GM20000 (cell line): Measurements from ENCODE around the gene TSPEAR.
"Not testable (repeated sequence)": the region's sequence is repeated elsewhere in the genome, so short reads cannot be mapped to it uniquely, and the experiment has no call there.

Source experiments
- DNase-seq: peaks from one replicate; pipeline ENCODE4 v3.0.0; 2012; ENCODE audit warnings: low spot score
- TF ChIP-seq, protein P1 (sequence below): IDR thresholded peaks from 2 replicates; pipeline ENCODE4 v1.5.1; 2012; ENCODE audit warnings: mild to moderate bottlenecking, control low read depth; ENCODE audit errors: extremely low read depth, missing control alignments

TSPEAR gene

DNA sequence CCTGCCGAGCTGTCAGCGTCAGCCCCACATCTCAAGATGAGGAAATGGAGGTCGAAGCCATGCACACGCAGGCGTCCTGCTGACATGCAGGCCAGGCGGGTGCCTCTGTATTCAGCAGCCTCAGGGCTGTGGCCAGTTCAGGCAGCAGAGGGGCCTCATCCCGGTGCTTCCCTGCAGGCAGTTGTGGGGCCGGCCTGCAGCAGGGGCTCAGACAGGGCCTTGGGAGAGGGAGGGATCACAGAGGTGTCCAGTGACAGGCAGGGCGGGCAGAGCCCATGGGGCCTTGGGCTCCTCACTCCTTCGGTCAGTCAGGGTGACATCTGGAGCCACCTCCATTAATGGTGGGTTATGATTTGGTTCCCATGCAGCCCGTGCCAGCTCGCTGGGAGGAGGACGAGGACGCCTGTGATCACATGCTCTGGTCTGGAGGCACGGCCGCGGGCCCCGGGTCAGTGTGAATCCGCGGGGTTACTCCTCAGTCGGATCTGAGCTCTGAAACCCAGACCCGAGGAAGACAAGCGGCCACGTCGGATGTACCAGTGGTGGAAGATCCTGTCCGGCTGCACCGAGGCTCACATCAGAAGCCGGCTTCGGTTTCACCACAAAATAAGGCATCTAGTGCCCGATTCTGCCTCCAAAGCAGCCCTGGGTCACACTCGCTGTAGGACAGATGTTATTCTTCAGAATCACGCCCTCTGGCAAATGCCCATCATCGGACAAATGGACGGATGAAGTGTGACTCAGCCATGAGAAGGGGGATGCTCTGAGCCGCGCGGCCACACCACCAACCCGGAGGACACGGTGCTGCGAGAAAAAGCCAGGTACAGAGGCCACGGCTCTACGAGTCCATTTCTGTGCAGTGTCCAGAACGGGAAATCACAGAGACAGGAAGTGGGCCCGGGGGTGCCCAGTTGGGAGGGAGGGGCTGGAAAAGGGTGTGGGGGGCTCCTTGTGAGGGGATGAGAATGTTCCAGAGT, 204.8 kb downstream of the TSPEAR start:
- TF ChIP-seq, protein P1, sequence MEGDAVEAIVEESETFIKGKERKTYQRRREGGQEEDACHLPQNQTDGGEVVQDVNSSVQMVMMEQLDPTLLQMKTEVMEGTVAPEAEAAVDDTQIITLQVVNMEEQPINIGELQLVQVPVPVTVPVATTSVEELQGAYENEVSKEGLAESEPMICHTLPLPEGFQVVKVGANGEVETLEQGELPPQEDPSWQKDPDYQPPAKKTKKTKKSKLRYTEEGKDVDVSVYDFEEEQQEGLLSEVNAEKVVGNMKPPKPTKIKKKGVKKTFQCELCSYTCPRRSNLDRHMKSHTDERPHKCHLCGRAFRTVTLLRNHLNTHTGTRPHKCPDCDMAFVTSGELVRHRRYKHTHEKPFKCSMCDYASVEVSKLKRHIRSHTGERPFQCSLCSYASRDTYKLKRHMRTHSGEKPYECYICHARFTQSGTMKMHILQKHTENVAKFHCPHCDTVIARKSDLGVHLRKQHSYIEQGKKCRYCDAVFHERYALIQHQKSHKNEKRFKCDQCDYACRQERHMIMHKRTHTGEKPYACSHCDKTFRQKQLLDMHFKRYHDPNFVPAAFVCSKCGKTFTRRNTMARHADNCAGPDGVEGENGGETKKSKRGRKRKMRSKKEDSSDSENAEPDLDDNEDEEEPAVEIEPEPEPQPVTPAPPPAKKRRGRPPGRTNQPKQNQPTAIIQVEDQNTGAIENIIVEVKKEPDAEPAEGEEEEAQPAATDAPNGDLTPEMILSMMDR, result no peak
- no peak for DNase-seq

DNA sequence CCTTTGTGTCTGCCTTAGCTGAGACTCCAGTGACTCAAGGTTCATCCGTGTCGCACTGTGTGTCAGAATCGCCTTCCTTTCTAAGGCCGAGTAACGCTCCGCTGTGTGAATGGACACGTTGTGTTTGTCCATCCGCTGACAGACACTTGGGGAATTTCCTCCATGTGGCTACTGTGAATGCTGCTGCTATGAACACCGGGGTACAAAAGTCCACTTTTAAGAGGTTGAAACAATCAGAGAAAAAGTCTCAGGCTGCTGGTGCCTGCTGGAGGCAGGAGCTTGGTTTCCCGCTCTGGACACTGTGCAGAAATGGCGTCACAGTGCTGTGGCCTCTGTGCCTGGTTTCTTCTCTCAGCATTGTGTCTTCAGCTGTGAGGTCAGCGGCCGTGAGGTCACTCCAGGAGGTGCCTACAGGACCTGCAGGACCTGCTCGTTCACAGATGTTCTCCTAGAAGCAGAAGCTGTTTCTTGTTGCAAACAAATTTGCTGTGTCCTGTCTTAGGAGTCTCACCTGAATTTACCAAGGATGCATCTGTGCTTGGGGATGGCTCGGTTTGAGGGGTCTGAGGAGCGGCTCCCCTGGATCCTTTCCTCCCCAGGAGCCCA, 205.6 kb downstream of the TSPEAR start:
- no peak for DNase-seq
- TF ChIP-seq, protein P1, result no peak

DNA sequence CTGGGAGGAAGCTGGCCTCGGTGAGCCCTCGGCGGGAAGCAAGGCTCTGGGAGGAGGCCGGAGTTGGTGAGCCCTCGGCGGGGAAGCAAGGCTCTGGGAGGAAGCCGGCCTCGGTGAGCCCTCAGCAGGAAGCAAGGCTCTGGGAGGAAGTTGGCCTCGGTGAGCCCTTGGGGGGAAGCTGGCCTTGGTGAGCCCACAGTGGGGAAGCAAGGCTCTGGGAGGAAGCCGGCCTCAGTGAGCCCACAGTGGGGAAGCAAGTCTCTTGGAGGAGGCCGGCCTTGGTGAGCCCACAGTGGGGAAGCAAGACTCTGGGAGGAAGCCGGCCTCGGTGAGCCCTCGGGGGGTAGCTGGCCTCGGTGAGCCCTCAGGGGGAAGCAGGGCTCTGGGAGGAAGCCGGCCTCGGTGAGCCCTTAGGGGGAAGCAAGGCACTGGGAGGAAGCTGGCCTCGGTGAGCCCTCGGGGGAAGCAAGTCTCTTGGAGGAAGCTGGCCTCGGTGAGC, 207.4 kb downstream of the TSPEAR start:
- DNase-seq, result no peak
- TF ChIP-seq, protein P1, result no peak

DNA sequence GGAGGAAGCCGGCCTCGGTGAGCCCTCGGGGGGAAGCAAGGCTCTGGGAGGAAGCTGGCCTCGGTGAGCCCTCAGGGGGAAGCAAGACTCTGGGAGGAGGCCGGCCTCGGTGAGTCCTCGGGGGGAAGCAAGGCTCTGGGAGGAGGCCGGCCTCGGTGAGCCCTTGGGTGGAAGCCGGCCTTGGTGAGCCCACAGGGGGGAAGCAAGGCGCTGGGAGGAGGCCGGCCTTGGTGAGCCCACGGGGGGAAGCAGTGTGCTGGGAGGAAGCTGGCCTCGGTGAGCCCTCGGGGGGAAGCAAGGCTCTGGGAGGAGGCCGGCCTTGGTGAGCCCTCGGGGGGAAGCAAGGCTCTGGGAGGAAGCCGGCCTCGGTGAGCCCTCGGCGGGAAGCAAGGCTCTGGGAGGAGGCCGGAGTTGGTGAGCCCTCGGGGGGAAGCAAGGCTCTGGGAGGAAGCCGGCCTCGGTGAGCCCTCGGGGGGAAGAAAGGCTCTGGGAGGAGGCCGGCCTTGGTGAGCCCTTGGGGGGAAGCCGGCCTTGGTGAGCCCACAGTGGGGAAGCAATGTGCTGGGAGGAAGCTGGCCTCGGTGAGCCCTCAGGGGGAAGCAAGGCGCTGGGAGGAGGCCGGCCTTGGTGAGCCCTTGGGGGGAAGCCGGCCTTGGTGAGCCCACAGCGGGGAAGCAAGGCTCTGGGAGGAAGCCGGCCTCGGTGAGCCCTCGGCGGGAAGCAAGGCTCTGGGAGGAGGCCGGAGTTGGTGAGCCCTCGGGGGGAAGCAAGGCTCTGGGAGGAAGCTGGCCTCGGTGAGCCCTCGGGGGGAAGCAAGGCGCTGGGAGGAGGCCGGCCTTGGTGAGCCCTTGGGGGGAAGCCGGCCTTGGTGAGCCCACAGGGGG, 208.1 kb downstream of the TSPEAR start:
- not testable (repeated sequence) for DNase-seq

DNA sequence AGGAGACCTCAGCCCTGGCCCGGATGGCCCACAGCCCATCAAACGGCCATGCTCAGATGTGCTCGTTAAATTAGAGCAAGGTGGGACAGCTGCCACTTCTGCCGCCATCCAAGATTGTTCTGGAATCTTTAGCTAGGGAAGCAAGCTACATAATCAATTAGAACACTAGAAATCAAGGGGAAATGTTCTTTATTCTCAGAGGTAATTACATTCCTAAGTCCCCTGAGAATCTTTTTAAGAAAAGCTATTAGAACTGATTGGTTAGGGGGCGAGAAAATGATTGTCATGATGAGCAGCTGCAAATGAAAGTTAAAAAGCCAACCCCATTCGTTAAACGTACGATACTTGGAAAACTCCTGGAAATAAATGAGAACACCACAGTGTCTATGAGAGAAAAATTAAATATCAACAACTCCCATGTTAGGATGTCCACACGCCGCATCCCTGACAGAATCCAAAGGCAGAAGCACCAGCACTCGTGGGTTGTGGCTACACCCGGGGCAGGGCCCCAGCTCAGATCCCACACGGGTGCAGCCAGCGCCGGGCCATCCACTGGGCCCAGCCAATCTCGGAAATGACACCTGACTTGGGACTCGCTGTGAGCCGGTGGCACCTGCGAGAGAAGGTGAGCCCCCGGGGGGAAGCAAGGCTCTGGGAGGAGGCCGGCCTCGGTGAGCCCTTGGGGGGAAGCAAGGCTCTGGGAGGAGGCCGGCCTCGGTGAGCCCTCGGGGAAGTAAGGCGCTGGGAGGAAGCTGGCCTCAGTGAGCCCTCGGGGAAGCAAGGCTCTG, 209.0 kb downstream of the TSPEAR start:
- TF ChIP-seq, protein P1, result no peak
- DNase-seq, result no peak

DNA sequence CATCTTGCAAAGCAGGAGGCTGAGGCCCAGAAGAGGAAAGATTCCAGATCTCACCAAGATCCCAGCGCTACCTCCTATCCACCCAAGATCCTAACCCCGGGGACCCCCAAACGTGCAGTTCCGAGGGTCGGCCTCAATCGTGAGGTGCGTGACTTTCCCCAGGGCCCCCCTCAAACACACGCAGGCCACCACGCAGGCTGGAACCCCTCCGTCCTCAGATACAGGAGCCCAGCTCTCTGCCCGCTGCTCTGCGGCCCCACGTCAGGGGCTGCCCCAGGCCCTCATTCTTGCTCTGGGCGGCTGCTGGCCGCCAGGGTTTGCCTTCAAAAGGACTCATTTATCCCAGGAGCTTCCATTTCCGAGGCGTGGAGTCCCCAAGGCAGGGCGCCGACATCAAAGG, 211.3 kb downstream of the TSPEAR start:
- TF ChIP-seq, protein P1, result no peak
- no peak for DNase-seq

DNA sequence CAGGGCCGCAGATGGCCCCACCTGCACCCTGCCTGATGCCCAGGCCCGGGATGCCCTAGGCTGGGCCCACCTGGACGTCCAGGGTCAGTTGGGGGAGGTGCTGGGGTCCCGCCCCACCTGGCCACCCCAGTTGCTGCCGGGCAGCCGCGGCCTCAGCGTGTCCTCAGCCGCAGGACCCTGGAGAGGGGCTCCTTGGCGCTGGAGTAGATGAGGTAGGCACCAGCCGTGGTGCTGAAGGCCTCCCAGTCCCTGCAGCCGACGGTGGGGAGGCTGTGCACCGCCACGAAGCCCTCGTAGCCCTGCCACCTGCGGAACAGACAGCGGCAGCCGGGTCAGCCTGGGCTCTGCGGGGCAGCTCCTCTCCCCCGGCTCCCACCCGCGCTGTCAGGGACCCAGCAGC, 211.7 kb downstream of the TSPEAR start:
- DNase-seq, result no peak
- TF ChIP-seq, protein P1, result no peak
